H9 (cell line): ENCODE data around the gene WNT7B. TPM values are rescaled to one million over a fixed set of nuclear protein-coding genes. Genes with fewer than 3 reads are reported as not detected.

ENCODE experiments used
- DNase-seq: peaks from one replicate; pipeline ENCODE4 v3.0.0-alpha.2; 2017
- H2AFZ ChIP-seq: one replicate; pipeline ENCODE4 v1.6.1; 2013; ENCODE audit warnings: mild to moderate bottlenecking, low read length, control low read depth, moderate library complexity
- H2AK5ac ChIP-seq: 2 replicates; pipeline ENCODE4 v1.6.1; 2013; ENCODE audit warnings: low read length, control low read depth, mixed read lengths; ENCODE audit not compliant: insufficient read length
- H2BK120ac ChIP-seq: one replicate; pipeline ENCODE4 v1.6.1; 2013; ENCODE audit warnings: low read depth, mild to moderate bottlenecking, low read length, control low read depth, inconsistent platforms; ENCODE audit not compliant: poor library complexity, severe bottlenecking
- H2BK12ac ChIP-seq: 2 replicates; pipeline ENCODE4 v1.6.1; 2013; ENCODE audit warnings: low read length, control low read depth, mixed read lengths, low read depth; ENCODE audit not compliant: insufficient read length
- H2BK15ac ChIP-seq: 2 replicates; pipeline ENCODE4 v1.6.1; 2013; ENCODE audit warnings: low read depth, low read length, control low read depth
- H2BK20ac ChIP-seq: one replicate; pipeline ENCODE4 v1.6.1; 2013; ENCODE audit warnings: low read depth, mild to moderate bottlenecking, low read length, control low read depth, inconsistent platforms; ENCODE audit not compliant: poor library complexity, severe bottlenecking
- H2BK5ac ChIP-seq: 2 replicates; pipeline ENCODE4 v1.6.1; 2013; ENCODE audit warnings: low read length, control low read depth, mixed read lengths; ENCODE audit not compliant: insufficient read length
- H3K14ac ChIP-seq: 2 replicates; pipeline ENCODE4 v1.6.1; 2013; ENCODE audit warnings: low read length, control low read depth; ENCODE audit not compliant: insufficient read depth
- H3K18ac ChIP-seq: 2 replicates; pipeline ENCODE4 v1.6.1; 2013; ENCODE audit warnings: low read depth, mild to moderate bottlenecking, mixed read lengths, low read length, control low read depth; ENCODE audit not compliant: insufficient read length
- H3K23ac ChIP-seq: 2 replicates; pipeline ENCODE4 v1.6.1; 2013; ENCODE audit warnings: low read length, control low read depth, mixed read lengths, low read depth; ENCODE audit not compliant: insufficient read length
- H3K23me2 ChIP-seq: 2 replicates; pipeline ENCODE4 v1.6.1; 2013; ENCODE audit warnings: low read depth, mild to moderate bottlenecking, mixed read lengths, low read length, control low read depth; ENCODE audit not compliant: insufficient read length, poor library complexity, severe bottlenecking
- H3K27ac ChIP-seq: 2 replicates; pipeline ENCODE4 v1.5.1; 2013; ENCODE audit warnings: low read length, control low read depth, mixed read lengths, low read depth; ENCODE audit not compliant: insufficient read length
- H3K27me3 ChIP-seq: 2 replicates; pipeline ENCODE4 v1.6.1; 2013; ENCODE audit warnings: low read length, control low read depth, inconsistent platforms; ENCODE audit not compliant: insufficient read depth
- H3K4ac ChIP-seq: 2 replicates; pipeline ENCODE4 v1.6.1; 2013; ENCODE audit warnings: low read depth, mild to moderate bottlenecking, control low read depth, inconsistent platforms, low read length, moderate library complexity
- H3K4me1 ChIP-seq: 2 replicates; pipeline ENCODE4 v1.6.1; 2013; ENCODE audit warnings: low read length, control low read depth, inconsistent platforms; ENCODE audit not compliant: insufficient read depth
- H3K4me2 ChIP-seq: 2 replicates; pipeline ENCODE4 v1.6.1; 2013; ENCODE audit warnings: low read length, control low read depth, mixed read lengths; ENCODE audit not compliant: insufficient read length, insufficient read depth
- H3K56ac ChIP-seq: 2 replicates; pipeline ENCODE4 v1.6.1; 2013; ENCODE audit warnings: low read depth, mild to moderate bottlenecking, mixed read lengths, low read length, control low read depth; ENCODE audit not compliant: insufficient read length
- H3K79me1 ChIP-seq: 2 replicates; pipeline ENCODE4 v1.6.1; 2013; ENCODE audit warnings: low read depth, mild to moderate bottlenecking, moderate library complexity, low read length, control low read depth, inconsistent platforms; ENCODE audit not compliant: insufficient read depth, poor library complexity, severe bottlenecking
- H3K79me2 ChIP-seq: 2 replicates; pipeline ENCODE4 v1.6.1; 2013; ENCODE audit warnings: low read length, control low read depth, inconsistent platforms; ENCODE audit not compliant: insufficient read depth
- H3K9ac ChIP-seq: 2 replicates; pipeline ENCODE4 v1.6.1; 2013; ENCODE audit warnings: low read length, control low read depth, mixed read lengths; ENCODE audit not compliant: insufficient read length; ENCODE audit errors: extremely low read depth
- H3K9me3 ChIP-seq: one replicate; pipeline ENCODE4 v1.6.1; 2013; ENCODE audit warnings: low read depth, low read length, inconsistent platforms; ENCODE audit not compliant: control insufficient read depth
- H3T11ph ChIP-seq: one replicate; pipeline ENCODE4 v1.6.1; 2013; ENCODE audit warnings: mild to moderate bottlenecking, low read length, control low read depth, inconsistent platforms
- H4K20me1 ChIP-seq: one replicate; pipeline ENCODE4 v1.6.1; 2013; ENCODE audit not compliant: control insufficient read depth, insufficient read length, insufficient read depth
- H4K5ac ChIP-seq: 2 replicates; pipeline ENCODE4 v1.6.1; 2013; ENCODE audit warnings: low read depth, mild to moderate bottlenecking, mixed read lengths, low read length, control low read depth; ENCODE audit not compliant: insufficient read length
- H4K8ac ChIP-seq: replicated peaks from 2 replicates; pipeline ENCODE4 v1.6.1; 2013; ENCODE audit warnings: low read length, control low read depth, mixed read lengths, low read depth; ENCODE audit not compliant: insufficient read length
- H4K91ac ChIP-seq: 2 replicates; pipeline ENCODE4 v1.6.1; 2013; ENCODE audit warnings: low read depth, mild to moderate bottlenecking, moderate library complexity, mixed read lengths, low read length, control low read depth; ENCODE audit not compliant: insufficient read length
- H3K27ac Mint-ChIP-seq, 3 experiments: 2 replicates in 2 of 3; 3 replicates in 1 of 3; pipeline ENCODE4 v1.8.0; 2020 to 2021; ENCODE audit warnings: mixed read lengths in 3 of 3, mild to moderate bottlenecking in 1 of 3, moderate library complexity in 1 of 3
- H3K27me3 Mint-ChIP-seq: 2 replicates; pipeline ENCODE4 v1.8.0; 2021; ENCODE audit warnings: low read depth, mild to moderate bottlenecking, moderate library complexity, mixed read lengths
- H3K36me3 Mint-ChIP-seq, 3 experiments: 2 replicates in 2 of 3; 3 replicates in 1 of 3; pipeline ENCODE4 v1.8.0; 2020 to 2021; ENCODE audit warnings: low read depth in 3 of 3, mixed read lengths in 3 of 3; ENCODE audit not compliant: insufficient read depth in 1 of 3
- H3K4me1 Mint-ChIP-seq, 2 experiments: 2 replicates each; pipeline ENCODE4 v1.8.0; 2020; ENCODE audit warnings: mixed read lengths in 2 of 2
- H3K4me3 Mint-ChIP-seq, 2 experiments: 2 replicates in 1 of 2; 3 replicates in 1 of 2; pipeline ENCODE4 v1.8.0; 2020 to 2021; ENCODE audit warnings: mild to moderate bottlenecking in 2 of 2, mixed read lengths in 2 of 2, moderate library complexity in 1 of 2
- H3K9me3 Mint-ChIP-seq, 2 experiments: 2 replicates in 1 of 2; 3 replicates in 1 of 2; pipeline ENCODE4 v1.8.0; 2020; ENCODE audit warnings: mild to moderate bottlenecking in 2 of 2, mixed read lengths in 2 of 2, moderate library complexity in 1 of 2
- WGBS: extraction: QIAGEN DNeasy Blood & Tissue Kit; methylation state at CpG from one replicate; pipeline ENCODE4 v1.1.7; 2013; ENCODE audit warnings: missing lambda C conversion rate, low lambda C conversion rate, mixed read lengths; ENCODE audit not compliant: insufficient read length; ENCODE audit errors: extremely low coverage; 5-methylcytosine and 5-hydroxymethylcytosine counted together
- long read RNA-seq: library from polyadenylated mRNA; unstranded; transcript quantifications from one replicate; pipeline ENCODE4 v2.0.0, GENCODE V29; 2020
- total RNA-seq: library from RNA; stranded (reverse); gene quantifications from 2 replicates; pipeline ENCODE4 v1.2.1, GENCODE V29; 2021
- TF ChIP-seq, protein P1 (sequence below): fragments of 200-600 bp; sonication (generic); conservative IDR thresholded peaks from 3 replicates; pipeline ENCODE4 v1.8.0; 2021; ENCODE audit warnings: antibody characterized with exemption, mild to moderate bottlenecking

The WNT7B gene
- total RNA-seq: 0.09 and 0.31 TPM in 2 replicates
- long read RNA-seq: 0 reads

DNA sequence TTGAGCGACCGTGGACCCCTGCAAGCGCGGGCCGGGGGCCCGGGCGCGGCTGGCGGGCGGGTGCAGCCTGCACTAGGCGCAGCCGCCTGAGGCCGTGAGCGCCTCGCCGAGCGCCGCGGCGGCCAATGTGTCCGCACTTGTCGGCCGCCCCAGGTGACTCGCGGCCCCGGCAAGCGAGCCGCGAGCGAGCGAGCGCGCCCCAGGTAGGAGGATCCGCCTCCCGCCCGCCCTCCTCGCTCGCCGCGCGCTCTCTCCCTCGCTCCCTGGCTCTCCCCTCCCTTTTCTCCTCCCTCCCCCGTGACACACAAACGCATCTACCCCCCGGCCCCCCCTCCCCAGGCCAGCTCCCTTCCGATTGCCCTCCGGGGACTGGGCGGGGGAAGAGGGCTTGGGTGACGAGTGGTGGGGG is at the start of gene WNT7B:
TSS of gene WNT7B (minus strand) at position 160 of the 409 bp plus-strand sequence. CDS start 408 bp downstream, outside the sequence.
- Histone ChIP-seq H3K9me3 (peaks cover 5% of the 10 kb centered on the region), H2BK20ac (no peak within 1 kb of the TSS), H2BK5ac (no peak within 1 kb of the TSS), H4K20me1 (no peaks in the 10 kb centered on the region), H3K23me2 (peaks cover 4% of the 10 kb centered on the region), H3K79me2 (no peaks in the 10 kb centered on the region), H3K9ac (no peak within 1 kb of the TSS), H3K4ac (no peak within 1 kb of the TSS), H2BK120ac (no peak within 1 kb of the TSS), H2AK5ac (no peak within 1 kb of the TSS), H3K14ac (no peak within 1 kb of the TSS), H4K91ac (no peak within 1 kb of the TSS), H2AFZ (no peak within 1 kb of the TSS), H3K27me3 (peaks cover 54% of the 10 kb centered on the region), H4K5ac (no peak within 1 kb of the TSS), H3K23ac (no peak within 1 kb of the TSS), H3K4me2 (peak within 1 kb of the TSS; percentile 45), H3K56ac (no peak within 1 kb of the TSS), H3K79me1 (no peaks in the 10 kb centered on the region), H3K27ac (no peak within 1 kb of the TSS), H3K4me1 (peaks cover 2% of the 10 kb centered on the region; the same call in 1 of the 2 replicates), H4K8ac (no peak within 1 kb of the TSS), H3T11ph (no peak within 1 kb of the TSS), H2BK15ac (no peak within 1 kb of the TSS), H3K18ac (no peak within 1 kb of the TSS), H2BK12ac (no peak within 1 kb of the TSS)
- no peak for DNase-seq
- peaks cover 9 to 19% of the 10 kb centered on the region in 2 experiments for H3K4me1 Mint-ChIP-seq
- peaks cover 2 to 11% of the 10 kb centered on the region in 2 experiments; a peak in 4 of 5 replicates for H3K9me3 Mint-ChIP-seq
- no CpG with 5 or more reads among the region's 49 CpGs for WGBS
- TF ChIP-seq, protein P1, sequence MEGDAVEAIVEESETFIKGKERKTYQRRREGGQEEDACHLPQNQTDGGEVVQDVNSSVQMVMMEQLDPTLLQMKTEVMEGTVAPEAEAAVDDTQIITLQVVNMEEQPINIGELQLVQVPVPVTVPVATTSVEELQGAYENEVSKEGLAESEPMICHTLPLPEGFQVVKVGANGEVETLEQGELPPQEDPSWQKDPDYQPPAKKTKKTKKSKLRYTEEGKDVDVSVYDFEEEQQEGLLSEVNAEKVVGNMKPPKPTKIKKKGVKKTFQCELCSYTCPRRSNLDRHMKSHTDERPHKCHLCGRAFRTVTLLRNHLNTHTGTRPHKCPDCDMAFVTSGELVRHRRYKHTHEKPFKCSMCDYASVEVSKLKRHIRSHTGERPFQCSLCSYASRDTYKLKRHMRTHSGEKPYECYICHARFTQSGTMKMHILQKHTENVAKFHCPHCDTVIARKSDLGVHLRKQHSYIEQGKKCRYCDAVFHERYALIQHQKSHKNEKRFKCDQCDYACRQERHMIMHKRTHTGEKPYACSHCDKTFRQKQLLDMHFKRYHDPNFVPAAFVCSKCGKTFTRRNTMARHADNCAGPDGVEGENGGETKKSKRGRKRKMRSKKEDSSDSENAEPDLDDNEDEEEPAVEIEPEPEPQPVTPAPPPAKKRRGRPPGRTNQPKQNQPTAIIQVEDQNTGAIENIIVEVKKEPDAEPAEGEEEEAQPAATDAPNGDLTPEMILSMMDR: no peak
- 0 out of 7 replicates have a peak, but pooled peaks cover 0 to 2% (median 0%) of the 10 kb centered on the region in 3 experiments for H3K36me3 Mint-ChIP-seq
- peaks cover 55% of the 10 kb centered on the region for H3K27me3 Mint-ChIP-seq
- peak within 1 kb of the TSS; percentile 48 to 83 for H3K4me3 Mint-ChIP-seq
- H3K27ac Mint-ChIP-seq: no peak within 1 kb of the TSS
